ENCODE data around the gene ABCD4.
A peak's percentile ranks its signal among the peaks of the same experiment; 100 is the strongest.

Gene ABCD4

GRCh38 chr14:74257941-74258763 is 44.6 kb downstream of the ABCD4 start:
- no peak for DNase-seq

GRCh38 chr14:74257078-74257940 is 45.4 kb downstream of the ABCD4 start:
- peak; percentile 43 for DNase-seq

DNA sequence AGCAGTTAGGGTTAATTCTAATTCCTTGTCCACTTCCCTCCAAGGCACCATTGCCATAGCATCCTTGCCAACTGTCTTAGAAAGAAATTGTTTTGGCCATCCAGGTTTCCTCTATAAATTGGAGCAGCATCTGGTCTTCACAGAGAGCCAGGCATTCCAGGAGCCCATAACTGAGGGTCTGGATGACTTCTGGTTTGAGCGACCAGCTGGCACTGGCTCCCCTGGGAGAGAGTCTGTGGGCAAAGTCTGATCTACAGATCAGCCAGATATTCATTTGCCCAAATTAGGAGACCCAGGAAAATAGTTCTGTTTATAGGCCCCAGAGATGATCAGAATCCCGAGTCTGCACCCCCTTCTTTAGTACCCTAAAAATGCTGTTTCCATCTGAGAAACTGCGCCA is 47.5 kb downstream of the ABCD4 start:
- no peak for DNase-seq

DNA sequence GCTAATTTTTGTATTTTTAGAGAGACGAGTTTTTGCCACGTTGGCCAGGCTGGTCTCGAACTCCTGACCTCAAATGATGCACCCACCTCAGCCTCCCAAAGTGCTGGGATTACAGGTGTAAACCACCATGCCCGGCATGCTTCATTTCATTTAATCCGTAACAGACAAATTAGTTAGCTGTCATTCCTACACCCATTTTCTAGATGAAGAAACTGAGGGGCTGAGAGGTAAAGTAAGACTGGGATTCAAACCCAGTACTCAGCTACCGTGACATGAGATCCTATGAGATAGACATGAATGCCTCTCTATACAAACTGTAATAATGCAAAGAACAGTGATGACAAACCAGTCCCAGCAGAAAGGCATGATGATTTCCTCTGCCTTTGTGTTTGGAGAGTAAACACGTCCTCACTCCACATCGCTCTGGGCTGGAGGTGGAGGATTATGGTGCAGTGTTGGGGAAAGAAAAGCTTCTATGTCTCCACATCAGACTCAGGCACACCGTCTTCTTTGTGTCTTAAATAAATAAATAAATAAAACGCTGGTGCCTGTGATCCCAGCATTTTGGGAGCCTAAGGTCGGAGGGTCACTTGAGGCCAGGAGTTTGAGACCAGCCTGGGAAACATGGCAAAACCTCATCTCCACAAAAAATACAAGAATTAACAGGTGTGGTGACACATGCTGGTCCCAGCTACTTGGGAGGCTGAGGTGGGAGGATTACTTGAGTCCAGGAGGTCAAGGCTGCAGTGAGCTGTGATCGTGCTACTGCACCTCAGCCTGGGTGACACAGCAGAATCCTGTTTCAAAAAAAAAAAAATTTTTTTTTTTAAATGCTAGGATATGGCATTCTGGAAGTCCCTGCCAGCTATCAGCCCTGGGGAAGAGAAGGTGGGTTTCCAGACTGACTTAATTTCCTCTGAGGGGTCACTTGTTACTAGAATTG is 53.0 kb downstream of the ABCD4 start:
- DNase-seq: no peak

GRCh38 chr14:74248017-74248416 is 54.7 kb downstream of the ABCD4 start:
- no peak for DNase-seq

GRCh38 chr14:74246542-74246941 is 56.2 kb downstream of the ABCD4 start:
- DNase-seq: no peak

- DNase-seq: no peak
Measured at GRCh38 chr14:74245292-74245691, 57.4 kb downstream of the ABCD4 start.

DNA sequence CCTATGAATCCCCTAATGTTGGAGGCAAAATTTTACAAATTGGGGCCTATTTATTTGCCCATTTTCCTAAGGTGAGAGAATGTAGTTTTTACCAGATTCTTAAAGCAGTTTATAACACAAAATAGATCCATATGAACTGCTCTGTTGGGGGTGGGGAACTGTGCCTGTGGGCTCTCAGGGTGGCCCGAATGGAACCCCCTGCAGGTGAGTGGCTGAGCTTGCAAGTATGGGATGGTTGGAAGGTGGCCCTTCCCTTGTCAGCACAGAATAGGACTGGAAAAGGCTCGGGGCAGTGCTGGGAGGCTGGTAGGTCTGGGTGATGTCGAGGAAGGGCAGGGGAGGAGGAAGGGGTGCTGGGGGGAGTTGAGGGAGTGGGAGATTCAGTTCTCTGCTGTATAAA is 58.6 kb downstream of the ABCD4 start:
- no peak for DNase-seq

- DNase-seq: no peak
Measured at GRCh38 chr14:74243051-74243450, 59.7 kb downstream of the ABCD4 start.

DNA sequence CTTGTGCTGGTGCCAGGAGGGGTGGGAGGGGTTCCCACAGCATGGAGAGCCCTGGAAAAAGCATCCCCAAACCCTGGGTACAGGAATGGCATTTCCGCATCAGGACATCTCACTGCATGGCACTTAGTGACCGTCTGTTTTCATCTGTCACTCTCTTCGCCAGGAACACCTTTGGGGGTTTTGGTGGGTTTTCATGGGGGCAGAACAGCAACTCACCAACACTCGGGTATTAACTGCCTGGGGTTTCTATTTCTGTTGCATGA is 60.0 kb downstream of the ABCD4 start:
- no peak for DNase-seq

GRCh38 chr14:74242021-74242779 is 60.5 kb downstream of the ABCD4 start:
- DNase-seq: no peak

DNA sequence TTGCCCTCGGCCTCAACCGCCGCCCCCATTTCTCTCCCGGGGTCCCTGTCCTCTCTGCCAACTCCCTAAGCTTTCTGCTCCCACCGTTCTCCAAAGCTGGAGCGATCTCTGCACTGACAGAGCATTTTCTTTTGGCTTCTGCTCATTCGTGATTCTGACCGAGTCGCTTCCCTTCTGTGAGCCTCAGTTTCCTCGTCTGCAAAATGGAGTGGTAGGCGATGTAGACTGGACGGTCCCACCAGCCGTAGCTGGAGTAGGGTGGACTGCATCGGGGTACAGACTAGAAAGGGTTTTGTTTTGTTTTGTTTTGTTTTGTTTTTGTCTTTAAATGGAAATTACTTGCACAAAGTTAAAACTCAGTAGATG is 61.1 kb downstream of the ABCD4 start:
- DNase-seq: no peak

GRCh38 chr14:74240794-74241651 is 61.7 kb downstream of the ABCD4 start:
- DNase-seq: no peak

DNA sequence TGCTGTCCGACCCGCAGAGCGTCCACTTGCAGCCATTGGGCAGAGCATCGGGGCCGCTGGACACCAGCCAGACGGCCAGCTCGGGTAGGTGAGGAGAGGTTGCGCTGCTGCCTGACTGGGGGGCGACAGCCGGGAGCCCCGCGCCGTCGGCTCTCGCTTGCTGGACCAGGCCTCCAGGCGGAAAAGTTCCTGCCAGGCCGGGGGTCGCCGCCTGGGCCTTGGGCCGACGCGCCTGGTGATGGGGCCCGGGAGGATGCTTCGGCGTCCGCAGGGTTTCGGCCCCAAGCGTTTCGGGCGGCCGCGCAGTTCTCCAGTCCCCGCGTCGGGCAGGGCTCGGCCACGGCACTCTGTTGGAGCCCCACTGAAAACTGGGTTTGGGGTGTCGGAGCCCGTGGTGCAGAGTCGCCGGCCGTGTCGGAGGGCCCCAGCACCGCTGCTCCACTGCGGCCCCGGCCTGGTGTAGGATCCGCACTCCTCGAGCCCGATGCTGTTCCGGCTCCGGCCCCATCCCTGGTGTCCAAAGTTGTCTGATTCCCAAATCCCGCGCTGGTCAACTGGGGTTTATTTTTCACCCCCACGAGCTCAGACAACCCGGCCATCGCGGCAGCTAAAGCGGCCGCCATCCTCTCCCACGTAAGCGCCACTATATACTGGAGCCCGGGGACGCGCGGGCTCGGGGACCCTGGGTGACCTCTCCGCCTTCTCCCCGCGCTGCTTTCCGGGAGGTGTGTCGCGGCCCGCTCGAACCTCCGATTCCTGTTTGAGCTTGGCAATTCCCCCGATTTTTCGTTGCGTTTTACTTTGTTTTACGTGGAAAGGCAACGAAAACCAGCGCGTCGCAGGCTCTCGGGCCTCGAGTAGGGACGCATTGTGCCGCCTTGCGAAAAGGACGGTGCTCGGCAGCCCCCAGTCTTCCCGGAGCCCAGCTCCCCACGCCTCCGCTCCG is 62.6 kb downstream of the ABCD4 start:
- DNase-seq: no peak

GRCh38 chr14:74238974-74239847 is 63.5 kb downstream of the ABCD4 start, which contains the start of gene VSX2:
VSX2 (plus strand) TSS chr14:74239449; CDS start chr14:74239562, 113 bp downstream.
- no peak for DNase-seq

DNA sequence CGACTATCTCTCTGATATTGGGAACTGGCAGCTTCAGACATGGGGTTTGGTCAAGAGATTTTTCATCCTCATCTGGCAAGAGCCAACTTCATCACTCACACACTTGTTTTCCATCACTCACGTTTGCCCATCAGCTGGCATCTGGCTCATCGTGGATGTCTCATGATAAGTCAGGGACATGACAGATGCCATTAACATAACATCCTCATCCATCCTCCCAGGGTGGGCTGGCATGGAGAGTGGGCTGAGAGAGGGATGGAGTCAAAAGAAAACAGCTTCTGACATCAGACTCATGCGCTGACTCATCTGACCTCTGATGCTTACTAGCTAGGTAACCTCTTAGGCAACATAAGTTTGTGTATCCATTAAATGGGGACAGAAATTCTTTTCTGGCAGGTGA is 65.3 kb downstream of the ABCD4 start:
- DNase-seq: no peak
